HG03066 (cell line): ENCODE results near the gene MSMP.
A peak's percentile ranks its signal among the peaks of the same experiment; 100 is the strongest.

Source experiments
- ATAC-seq: cut with Tn5 transposase; IDR thresholded peaks from one replicate; pipeline ENCODE4 v1.9.1; 2021; ENCODE audit warnings: low read depth; ENCODE audit not compliant: unreplicated experiment

The MSMP gene

GRCh38 chr9:35746583-35746982, 7.5 kb downstream of the MSMP start:
- ATAC-seq: no peak

DNA sequence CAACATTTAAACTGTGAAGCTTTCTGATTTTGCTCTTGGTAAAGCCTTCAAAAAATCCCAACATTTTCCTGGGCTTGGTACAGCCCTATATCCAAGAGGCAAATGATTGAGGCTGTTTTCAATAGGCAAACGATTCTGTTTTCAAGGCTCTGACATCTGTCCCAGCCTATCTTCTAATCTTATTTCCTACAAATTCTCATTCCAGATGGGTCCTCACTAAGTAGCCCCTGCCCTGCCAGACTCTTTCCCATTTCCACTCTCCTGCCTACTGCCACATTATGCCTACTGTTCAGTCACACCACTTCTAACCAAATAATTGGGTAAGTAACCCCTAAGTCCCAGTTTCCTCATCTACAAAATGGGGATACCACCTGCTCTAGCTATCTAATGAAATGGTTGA, 8.5 kb downstream of the MSMP start:
- ATAC-seq: no peak

GRCh38 chr9:35743880-35744518, 10.1 kb downstream of the MSMP start:
- no peak for ATAC-seq

DNA sequence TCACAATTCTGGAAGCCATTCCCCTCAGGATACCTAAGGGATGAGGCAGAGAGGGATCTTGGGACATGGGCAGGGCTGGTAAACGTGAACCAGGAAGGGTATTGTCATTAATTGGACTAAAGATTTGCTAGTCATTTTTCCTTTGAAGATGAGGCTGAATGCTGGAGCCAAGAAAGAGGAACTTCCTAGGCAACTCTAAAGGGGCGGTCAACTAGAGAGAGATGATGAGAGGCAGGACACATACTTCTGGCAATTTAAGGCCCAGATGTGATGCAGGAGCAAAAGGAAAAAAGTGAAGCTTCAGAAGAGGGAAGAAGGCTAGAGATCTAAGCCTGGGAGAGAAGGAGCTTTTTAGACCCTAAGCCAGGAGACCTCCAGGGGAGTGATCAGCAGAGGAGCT, 10.6 kb downstream of the MSMP start:
- no peak for ATAC-seq

DNA sequence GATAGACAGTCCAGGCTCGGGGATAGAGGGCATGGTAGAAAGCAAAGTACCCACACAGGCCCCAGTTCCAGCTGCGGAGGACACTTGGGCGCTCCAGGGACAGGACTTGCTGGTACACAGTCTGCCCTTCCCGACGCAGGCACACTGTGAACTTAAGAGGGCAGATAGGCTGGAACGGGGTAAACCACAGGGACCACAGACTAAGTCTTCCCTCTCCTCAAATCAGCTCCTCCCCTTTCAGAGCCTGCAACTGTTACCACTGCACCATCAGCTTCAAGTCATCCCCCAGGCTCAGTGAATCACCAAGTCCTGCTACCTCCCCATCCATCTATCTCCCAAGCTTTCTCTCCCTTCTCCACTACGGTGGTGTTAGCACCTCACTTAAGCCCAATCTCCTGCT, 12.3 kb downstream of the MSMP start:
- ATAC-seq: no peak

- ATAC-seq: no peak
Measured at GRCh38 chr9:35740243-35740642, 13.8 kb downstream of the MSMP start.

DNA sequence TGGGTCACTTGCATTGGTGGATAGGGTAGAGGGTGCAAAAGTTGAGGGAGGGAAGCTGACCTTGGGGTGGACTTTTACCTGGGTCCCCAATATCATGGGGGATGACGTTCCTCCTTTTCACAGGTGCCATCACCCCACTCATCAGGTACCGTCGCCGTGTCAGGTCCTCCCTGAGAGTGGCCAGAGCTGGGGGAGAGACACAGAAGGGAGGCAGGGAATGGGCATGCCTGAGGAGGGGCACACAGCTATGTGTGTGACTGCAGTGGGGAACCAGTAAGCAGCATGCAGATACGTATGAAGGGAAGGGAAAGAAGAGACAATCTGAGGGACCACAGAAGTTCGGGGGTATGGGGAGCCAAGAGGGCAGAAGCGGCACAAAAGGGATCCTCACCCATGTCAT, 15.2 kb downstream of the MSMP start:
- ATAC-seq: no peak

DNA sequence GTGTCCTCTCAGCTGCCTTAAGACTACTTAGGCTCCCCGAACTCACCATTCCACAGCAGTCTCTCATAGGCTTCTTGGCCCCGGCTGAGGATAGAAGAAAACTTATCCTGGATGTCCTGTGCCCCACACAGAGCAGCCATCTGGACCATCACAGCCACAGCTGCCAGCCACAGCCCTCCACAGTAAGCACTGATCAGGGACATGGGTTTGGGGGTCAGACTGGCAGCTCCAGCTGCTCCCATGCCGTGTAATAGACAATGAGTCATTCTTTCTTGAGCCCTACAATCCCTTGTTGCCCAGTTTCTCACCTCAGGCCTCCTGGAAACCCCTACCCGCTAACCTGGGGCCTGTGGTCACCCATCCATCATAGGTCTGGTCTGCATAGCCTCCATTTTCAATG, 15.9 kb downstream of the MSMP start:
- no peak for ATAC-seq

GRCh38 chr9:35737143-35737542, 16.9 kb downstream of the MSMP start:
- no peak for ATAC-seq

DNA sequence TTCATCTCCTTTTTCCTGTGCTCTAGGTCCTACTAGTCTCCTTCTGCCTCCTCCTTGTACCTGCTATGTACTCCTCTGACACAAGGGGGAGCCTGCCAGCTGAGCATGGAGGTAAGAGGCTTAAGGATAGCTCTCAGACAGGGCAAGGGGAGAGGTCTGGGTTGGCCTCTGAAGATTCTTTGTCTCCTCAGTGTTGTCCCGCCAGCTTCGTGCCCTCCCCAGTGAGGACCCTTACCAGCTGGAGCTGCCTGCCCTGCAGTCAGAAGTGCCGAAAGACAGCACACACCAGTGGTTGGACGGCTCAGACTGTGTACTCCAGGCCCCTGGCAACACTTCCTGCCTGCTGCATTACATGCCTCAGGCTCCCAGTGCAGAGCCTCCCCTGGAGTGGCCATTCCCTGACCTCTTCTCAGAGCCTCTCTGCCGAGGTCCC, 17.9 kb downstream of the MSMP start:
- ATAC-seq: no peak

DNA sequence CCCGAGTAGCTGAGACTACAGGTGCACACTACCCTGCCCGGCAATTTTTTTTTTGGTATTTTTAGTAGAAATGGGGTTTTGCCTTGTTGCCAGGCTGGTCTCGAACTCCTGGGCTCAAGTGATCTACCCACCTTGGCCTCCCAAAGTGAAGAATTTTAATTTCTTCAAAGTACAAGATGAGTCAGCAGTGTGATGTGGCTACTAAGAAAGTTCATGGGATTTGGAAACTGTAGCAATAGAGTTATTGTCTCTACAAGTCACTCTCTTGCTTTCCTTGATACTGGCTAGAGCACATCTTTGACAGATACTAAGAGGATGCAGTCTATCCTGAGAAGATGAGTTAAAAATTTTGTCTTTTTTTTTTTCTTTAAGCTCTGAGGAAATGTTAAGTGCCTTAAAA, 20.0 kb downstream of the MSMP start:
- no peak for ATAC-seq

DNA sequence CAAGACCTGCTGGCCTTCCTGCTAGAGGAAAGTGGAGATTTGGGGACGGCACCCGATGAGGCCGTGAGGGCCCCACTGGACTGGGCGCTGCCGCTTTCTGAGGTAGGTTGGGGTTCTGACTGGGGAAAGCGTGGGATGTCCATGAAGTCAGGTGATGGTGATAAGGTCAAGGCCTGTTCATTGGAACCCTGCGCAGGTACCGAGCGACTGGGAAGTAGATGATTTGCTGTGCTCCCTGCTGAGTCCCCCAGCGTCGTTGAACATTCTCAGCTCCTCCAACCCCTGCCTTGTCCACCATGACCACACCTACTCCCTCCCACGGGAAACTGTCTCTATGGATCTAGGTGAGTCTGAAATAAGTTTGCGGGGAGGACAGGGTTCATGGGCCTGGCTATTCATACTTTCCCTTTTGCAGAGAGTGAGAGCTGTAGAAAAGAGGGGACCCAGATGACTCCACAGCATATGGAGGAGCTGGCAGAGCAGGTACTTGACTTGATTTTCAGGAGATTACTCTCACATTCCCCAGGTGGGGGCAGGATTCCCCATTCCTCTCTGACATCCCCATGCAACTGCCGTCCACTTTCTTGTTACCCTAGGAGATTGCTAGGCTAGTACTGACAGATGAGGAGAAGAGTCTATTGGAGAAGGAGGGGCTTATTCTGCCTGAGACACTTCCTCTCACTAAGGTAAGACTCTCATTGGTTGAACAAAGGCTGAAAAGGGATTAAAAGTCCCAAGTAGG, 21.1 kb downstream of the MSMP start:
- ATAC-seq: peak; percentile 1

GRCh38 chr9:35732185-35732799, 21.8 kb downstream of the MSMP start, which contains the start of the genes CREB3 and TLN1:
Gene CREB3 (plus strand): TSS chr9:35732666. CDS start chr9:35732773, 107 bp downstream.
Gene TLN1 (minus strand): TSS chr9:35732195. CDS start chr9:35725694, 6,501 bp downstream.
- ATAC-seq: peak; percentile 74

DNA sequence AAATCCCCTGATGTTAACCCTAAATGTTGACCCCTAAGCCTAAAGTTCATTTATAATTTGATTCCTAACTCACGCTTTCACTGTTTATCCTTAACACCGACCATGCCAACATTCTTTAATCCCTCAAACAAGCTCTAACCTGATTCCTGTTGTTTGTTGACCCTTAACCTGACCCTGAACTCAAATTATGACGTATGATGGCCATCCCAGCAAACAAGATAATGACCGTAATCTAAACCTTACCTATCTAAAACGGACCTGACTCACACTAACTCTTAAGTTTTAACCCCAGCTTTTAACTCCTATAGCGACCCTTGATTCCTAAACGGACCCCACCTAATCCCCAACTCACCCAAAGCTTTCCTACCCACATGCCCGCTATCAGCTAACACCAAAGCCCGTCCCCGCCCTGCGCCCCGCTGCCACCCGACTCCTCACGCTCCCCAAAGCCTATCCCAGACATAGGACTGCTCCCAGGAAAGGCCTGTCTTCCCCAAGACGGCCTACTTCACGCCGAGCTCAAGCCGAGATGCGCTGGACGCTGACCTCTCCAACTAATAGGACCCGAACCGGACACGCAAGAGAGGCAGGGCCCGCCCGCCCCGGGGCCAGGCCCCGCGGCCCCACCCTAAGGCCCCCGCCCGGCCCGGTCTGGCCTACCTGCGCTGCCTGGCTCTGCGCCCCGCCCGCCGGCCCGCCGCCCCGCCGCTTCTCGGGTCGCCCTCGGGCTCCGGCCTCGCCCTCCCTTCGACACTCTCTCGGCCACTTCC, 22.5 kb downstream of the MSMP start:
- ATAC-seq: no peak

DNA sequence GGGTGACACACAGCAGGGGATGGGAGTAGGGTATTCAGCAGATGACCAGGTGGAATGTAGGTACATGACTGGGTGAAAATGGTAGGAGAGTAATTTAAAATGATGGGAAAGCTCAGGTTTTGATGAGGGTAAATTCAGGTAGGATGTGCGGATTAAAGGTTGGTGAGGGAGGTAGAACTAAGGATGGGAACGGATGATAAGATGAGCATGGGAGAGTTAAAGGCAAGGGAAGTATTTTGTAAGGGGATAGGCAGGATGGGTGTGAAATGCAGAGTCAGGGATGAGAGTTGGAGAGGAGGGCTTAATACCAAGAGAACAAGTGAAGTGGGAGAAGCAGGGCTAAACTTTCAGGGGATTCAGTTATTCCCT, 23.6 kb downstream of the MSMP start:
- no peak for ATAC-seq

DNA sequence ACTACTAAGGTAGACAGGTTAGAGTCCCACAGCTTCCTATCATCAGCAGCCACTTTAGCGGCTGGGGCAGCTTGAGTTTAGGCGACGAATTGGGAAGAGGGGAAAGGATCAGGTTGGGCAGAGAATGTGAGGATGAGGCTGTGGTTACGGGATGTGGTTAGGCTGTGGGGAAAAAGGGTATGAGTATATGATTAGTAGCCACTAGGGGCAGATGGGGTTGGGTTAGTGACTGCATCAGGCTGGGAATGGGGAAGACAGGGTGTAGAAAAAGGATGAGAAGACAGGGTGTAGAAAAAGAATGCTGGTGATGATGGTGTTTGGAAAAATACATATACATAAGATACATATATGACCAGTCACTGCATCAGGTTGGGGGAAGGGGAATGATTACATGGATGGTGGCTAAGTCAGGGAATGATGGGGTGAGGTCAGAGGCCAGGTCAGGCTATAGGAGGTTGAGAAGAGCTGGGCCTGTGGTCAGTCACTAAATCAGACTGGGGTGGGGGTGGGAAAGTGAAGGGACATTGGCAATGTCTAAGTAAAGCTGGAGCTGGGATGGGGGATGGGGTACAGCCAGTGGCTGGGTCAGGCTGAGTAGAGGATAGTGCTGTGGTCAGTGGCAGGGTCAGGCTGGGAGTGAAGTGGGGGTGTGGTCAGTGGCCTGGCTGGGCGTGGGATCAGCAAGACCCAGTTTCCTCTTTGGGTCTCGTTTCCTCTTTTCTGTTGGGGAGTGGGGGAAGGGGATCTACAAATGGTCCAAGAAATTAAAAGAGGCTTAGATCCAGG, 24.2 kb downstream of the MSMP start:
- no peak for ATAC-seq

DNA sequence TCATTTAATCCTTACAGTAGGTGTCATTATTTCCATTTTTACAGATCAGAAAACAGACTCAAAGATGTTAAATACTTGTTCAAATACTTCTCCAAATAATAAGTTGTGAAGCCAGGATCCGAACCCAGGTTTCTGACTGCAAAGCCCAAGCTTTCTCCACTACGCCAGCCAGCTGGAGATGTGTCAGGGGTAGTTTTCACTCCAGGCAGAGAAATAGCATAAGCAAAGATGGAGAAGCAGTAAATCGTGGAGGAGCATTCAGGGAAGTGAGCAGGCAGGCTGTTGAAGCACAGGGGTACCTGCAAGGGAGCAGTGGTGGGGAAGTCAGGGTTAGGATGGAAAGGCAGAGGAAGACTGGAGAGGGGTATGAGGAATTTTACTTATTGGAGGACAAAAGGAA, 25.0 kb downstream of the MSMP start:
- no peak for ATAC-seq

DNA sequence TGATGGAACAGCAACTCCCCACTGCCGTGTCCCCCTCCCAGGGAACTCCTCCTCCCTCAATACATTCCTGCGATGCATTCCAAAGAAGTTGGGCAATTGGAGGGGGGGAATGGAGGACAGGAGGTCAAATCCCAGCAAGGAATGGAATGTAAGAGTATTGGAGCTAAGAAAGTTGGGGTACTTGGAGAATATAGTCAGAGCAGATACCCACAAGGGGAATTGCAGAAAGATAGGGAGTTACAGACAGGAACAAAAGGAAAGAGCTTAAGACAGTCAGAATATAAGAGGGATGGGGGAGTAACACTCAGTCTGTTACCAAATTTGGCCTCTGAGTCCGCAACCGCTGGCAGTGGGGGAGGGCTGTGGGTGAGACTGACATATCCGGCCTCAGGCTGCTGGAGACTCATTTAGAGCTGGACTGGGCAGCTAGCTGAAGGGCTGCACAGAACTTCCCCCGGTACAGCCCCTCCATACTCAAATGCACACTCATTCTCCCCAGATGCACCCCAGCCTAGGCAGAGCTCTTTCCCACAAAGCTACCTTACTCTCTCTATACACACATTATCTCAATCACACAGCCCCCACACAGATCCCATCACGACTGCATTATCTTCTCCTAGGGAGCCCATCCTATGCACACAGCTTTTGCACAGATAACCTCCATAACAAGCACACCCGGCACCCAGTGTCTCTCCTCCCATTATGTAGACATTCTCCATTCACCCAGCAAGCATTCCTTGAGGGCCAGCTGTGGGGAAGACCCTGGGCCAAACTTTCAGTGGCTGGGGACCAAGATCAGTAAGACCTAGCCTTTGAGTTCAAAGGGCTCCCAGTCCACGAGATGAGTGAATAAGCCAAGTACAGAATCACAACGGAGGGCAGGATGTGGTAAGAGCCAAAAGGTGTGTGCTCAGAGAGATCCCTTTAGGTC, 25.8 kb downstream of the MSMP start:
- no peak for ATAC-seq

GRCh38 chr9:35727676-35728040, 26.4 kb downstream of the MSMP start:
- ATAC-seq: no peak
